Measurements from ENCODE around the gene CNOT9. TPM values are rescaled to one million over a fixed set of nuclear protein-coding genes. Genes with fewer than 3 reads are reported as not detected.

Gene CNOT9, protein sequence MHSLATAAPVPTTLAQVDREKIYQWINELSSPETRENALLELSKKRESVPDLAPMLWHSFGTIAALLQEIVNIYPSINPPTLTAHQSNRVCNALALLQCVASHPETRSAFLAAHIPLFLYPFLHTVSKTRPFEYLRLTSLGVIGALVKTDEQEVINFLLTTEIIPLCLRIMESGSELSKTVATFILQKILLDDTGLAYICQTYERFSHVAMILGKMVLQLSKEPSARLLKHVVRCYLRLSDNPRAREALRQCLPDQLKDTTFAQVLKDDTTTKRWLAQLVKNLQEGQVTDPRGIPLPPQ
- total RNA-seq, result 50.5 TPM

DNA sequence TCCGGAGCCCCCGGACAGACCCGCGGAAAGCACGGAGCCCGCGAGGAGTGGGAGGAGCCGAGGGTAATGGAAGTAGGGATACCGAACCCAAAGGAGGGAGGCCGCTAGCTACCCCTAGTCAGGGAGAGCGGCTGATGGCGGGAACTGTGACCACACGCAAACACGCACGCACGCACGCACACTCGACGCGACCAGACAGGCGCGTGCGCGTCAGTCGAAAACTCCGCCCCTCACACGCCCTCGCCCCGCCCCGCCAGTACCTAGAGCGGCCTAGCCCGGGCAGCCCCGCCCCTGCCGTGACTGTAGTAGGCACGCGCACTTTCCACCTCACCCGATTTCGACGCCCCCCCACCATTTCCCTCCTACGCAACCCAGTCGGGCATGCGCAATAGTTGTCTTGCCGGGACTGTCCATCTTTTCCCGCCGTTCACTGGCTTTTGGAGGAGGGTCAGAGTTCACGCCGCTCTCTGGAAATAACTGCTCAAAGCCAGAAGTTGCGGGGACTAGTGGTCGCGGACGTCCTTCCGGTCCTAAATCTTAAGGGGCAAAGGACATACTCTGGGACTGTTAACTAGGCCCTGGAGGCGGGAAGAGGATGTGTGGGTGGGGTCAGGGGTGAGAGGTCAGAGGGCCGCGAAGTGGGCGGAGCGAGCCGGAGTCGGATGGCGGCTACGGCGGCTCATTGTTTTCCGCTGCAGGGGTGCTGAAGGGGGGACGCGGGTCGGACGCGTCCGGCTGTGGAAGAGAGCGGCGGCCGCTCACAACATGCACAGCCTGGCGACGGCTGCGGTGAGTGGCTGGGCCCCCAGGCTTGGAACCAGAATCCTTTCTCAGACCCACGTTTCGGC is at the start of gene CNOT9, which contains the start of gene USP37:
Gene CNOT9 (plus strand): TSS at position 650 of the 848 bp plus-strand sequence. CDS start 116 bp downstream, at position 766.
Gene USP37 (minus strand): TSS at position 162 of the 848 bp plus-strand sequence. CDS start 9,698 bp downstream, outside the sequence.

DNA sequence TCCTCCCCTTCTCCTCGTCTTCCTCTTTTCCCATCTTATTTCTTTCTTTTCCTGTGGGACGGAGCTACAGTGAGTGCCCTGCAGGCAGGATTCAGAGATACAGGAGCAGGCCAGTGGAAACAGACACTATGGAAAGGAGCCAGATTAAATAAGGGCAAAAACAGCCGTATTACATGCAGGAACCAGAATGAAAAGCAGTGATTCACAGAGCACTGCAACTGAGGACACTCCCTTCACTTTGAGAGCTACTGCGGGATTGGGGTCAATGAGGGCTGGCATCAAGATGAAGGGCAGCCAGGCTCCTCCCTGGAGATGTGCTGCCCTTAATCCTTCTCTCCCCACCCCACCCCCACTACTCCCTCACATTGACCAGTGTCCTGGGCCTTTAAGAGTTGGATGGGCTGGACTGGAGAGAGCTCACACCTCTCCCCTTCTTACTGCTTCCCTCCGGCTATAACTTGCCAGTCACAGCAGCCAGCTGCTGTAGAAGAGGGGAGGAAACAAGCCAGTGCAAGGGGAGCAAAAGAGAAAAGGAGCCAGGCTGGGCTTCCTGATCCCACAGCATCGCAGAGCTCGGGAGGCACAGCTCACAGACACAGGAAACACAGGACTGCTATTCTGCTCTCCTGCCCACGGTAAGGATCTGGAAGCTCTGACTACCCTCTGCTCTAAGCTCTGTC is 38.9 kb downstream of the CNOT9 start, which contains the start of gene PLCD4:
Gene PLCD4 (plus strand): TSS at position 464 of the 680 bp plus-strand sequence. CDS start 7,841 bp downstream, outside the sequence.

Other genes with a start within 250 kb of the CNOT9 start
- not detected for gene CATIP, start 212.0 kb upstream of the CNOT9 start, total RNA-seq
- gene SLC11A1, start 186.6 kb upstream of the CNOT9 start, total RNA-seq, result 7.8 TPM
- gene CTDSP1, start 169.0 kb upstream of the CNOT9 start, total RNA-seq, result 59.0 TPM
- not detected for gene VIL1, start 149.7 kb upstream of the CNOT9 start, total RNA-seq
- 36.4 TPM for gene USP37, start 488 bp upstream of the CNOT9 start, total RNA-seq
- 29.4 TPM for gene PLCD4, start 39.1 kb downstream of the CNOT9 start, total RNA-seq
- gene ZNF142, start 90.8 kb downstream of the CNOT9 start, total RNA-seq, result 21.8 TPM
- gene BCS1L, start 90.8 kb downstream of the CNOT9 start, total RNA-seq, result 30.0 TPM
- gene RNF25, start 103.2 kb downstream of the CNOT9 start, total RNA-seq, result 11.7 TPM
- gene STK36, start 103.2 kb downstream of the CNOT9 start, total RNA-seq, result 47.2 TPM
- gene TTLL4, start 142.0 kb downstream of the CNOT9 start, total RNA-seq, result 78.3 TPM
- 30.0 TPM for gene CYP27A1, start 213.3 kb downstream of the CNOT9 start, total RNA-seq

All from camera-type eye (tissue), 1 donor.